Measurements from ENCODE around the gene ARL14.

GRCh38 chr3:160678292-160678842 lies 1.4 kb downstream of the ARL14 start:
- TF ChIP-seq, protein P1, sequence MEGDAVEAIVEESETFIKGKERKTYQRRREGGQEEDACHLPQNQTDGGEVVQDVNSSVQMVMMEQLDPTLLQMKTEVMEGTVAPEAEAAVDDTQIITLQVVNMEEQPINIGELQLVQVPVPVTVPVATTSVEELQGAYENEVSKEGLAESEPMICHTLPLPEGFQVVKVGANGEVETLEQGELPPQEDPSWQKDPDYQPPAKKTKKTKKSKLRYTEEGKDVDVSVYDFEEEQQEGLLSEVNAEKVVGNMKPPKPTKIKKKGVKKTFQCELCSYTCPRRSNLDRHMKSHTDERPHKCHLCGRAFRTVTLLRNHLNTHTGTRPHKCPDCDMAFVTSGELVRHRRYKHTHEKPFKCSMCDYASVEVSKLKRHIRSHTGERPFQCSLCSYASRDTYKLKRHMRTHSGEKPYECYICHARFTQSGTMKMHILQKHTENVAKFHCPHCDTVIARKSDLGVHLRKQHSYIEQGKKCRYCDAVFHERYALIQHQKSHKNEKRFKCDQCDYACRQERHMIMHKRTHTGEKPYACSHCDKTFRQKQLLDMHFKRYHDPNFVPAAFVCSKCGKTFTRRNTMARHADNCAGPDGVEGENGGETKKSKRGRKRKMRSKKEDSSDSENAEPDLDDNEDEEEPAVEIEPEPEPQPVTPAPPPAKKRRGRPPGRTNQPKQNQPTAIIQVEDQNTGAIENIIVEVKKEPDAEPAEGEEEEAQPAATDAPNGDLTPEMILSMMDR (IDR thresholded peaks at IDR 0.05), result no peak
- TF ChIP-seq POLR2A (IDR thresholded peaks at IDR 0.05), result no peak
